ENCODE measurements around the gene ABCC10.

- TF ChIP-seq POLR2A (IDR thresholded peaks at IDR 0.05), result no peak
- no peak for TF ChIP-seq CTCF (IDR thresholded peaks at IDR 0.05)
Measured at GRCh38 chr6:43469947-43470346, 42.6 kb downstream of the ABCC10 start.

Data from Peyer's patch (tissue), 4 donors.